ENCODE measurements around the gene ABCC1.
"Not testable (repeated sequence)": the region's sequence is repeated elsewhere in the genome, so short reads cannot be mapped to it uniquely, and the experiment has no call there.

The ABCC1 gene

DNA sequence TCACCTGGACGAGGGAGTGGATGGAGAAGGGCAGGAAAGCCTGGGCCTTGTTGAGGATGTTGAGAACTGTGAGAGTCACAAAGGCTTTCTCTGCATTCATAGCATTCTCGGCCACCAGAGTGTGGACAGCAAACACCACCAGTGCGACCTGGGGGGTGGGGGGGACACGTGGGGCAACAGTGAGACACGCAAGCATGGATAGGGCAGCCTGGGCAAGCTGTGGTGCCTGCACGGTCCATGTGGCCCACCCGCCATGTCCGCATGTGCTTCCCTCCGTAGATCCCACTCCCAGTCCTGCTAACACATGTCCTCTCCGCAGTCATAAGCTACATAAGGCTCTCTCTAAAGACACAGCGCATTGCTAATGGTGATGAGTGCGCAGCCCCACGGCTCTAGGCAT is 239.4 kb downstream of the ABCC1 start:
- TF ChIP-seq, protein P1, sequence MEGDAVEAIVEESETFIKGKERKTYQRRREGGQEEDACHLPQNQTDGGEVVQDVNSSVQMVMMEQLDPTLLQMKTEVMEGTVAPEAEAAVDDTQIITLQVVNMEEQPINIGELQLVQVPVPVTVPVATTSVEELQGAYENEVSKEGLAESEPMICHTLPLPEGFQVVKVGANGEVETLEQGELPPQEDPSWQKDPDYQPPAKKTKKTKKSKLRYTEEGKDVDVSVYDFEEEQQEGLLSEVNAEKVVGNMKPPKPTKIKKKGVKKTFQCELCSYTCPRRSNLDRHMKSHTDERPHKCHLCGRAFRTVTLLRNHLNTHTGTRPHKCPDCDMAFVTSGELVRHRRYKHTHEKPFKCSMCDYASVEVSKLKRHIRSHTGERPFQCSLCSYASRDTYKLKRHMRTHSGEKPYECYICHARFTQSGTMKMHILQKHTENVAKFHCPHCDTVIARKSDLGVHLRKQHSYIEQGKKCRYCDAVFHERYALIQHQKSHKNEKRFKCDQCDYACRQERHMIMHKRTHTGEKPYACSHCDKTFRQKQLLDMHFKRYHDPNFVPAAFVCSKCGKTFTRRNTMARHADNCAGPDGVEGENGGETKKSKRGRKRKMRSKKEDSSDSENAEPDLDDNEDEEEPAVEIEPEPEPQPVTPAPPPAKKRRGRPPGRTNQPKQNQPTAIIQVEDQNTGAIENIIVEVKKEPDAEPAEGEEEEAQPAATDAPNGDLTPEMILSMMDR (IDR thresholded peaks at IDR 0.05) = no peak
- no peak for TF ChIP-seq ZFX (IDR thresholded peaks at IDR 0.05; ENCODE audit: borderline replicate concordance)
- no peak overlapping the region for H3K27ac ChIP-seq

DNA sequence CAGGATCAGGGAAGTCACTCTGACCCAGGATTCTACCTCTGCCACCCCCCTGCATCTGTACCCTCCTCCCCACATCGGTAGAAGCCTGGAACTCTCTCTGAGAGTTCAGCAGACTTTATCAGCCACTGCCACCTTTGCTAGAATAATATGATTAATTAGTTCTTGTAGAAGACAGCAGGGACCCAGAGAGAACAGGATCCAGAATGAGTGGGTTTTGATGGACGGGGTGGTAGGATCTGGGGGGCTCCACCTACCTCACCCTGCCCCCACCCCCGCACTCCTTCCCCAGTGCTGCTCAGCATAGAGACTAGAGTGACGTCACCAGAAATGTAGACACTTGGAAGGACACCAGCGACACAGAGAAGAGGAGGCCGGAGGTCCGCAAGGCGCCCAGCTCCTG is 240.4 kb downstream of the ABCC1 start:
- no peak for TF ChIP-seq ZFX (IDR thresholded peaks at IDR 0.05; ENCODE audit: borderline replicate concordance)
- TF ChIP-seq, protein P1 (IDR thresholded peaks at IDR 0.05) = no peak
- H3K27ac ChIP-seq = no peak overlapping the region

DNA sequence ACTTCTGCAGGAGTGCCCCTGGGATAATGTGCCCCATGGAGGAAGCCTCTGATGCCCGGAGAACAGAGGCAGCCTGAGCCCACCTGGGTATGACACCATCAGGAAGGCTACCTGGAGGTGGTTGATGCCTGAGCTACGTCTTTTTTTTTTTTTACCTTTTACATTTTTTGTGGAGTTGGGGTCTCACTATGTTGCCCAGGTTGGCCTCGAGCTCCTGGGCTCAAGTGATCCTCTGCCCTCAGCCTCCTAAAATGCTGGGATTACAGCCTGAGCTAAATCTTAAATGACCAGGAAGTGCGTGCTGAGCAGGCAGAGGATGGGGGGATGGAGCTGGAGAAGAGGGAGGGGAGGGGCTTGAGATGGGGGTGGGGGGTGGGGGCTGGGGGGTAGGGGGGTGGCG is 241.1 kb downstream of the ABCC1 start:
- TF ChIP-seq ZFX (IDR thresholded peaks at IDR 0.05; ENCODE audit: borderline replicate concordance) = no peak
- TF ChIP-seq, protein P1 (IDR thresholded peaks at IDR 0.05) = no peak
- no peak overlapping the region for H3K27ac ChIP-seq

DNA sequence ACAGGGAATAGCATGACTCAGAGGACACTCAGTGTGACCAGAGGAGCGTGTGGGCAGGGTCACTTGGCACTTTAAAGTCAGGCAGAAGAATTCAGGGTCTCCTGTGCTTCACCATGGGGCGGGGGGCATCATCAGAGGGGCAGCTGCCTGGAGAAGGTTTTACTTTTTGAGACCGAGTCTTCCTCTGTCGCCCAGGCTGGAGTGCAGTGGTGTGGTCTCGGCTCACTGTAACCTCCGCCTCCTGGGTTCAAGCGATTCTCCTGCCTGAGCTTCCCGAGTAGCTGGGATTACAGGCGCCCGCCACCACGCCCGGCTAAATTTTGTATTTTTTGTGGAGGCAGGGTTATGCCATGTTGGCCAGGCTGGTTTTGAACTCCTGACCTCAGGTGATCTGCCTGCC is 241.6 kb downstream of the ABCC1 start:
- not testable (repeated sequence) for H3K27ac ChIP-seq

DNA sequence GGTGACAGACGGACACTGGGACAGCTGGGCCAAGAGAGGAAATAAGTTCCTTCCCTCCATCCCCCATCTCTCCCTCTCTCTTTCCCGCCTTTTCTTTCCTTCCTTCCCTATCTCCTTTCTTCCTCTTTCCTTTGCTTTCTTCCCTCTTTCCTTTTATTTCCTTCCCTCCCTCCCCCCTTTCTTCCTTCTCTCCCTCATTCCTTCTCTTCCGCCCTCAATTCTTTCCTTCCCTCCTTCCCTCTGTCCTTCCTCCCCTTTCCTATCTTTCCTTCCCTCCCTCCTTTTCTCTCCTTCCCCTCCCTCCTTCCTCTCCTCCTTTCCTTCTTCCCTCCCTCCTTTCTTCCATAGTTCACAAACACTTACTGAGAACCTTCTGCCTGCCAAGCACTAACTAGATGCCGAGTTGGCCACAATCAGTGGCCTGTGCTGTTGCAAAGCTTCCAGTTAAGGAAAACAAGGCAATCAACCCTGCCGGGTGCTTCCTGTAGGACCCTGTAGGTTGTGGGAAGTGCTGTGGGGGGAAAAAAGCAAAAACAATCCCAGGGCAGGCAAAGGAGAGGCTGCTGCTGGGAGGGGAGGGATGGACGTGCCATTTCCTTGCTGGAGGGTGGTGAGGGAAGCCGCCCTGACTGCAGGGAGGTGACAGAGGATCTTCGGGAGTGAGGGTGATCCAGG is 242.2 kb downstream of the ABCC1 start:
- H3K27ac ChIP-seq = no peak overlapping the region
- TF ChIP-seq, protein P1 (IDR thresholded peaks at IDR 0.05) = no peak
- TF ChIP-seq ZFX (IDR thresholded peaks at IDR 0.05; ENCODE audit: borderline replicate concordance) = no peak

All from 22Rv1 (cell line).